Caco-2 (cell line): ENCODE results near the gene TMEM184B. TPM values are rescaled to one million over a fixed set of nuclear protein-coding genes. Genes with fewer than 3 reads are reported as not detected.
A peak's percentile ranks its signal among the peaks of the same experiment; 100 is the strongest.

Experiments
- BruUV-seq: library from RNA; stranded (reverse); fragments of 400-500 nt; replicated peaks from 2 replicates; lab custom pipeline; 2021; lab: Mats Ljungman, UMichigan
- CTCF ChIA-PET: fragments of 300-600 bp; sonication (Branson Sonifier 250); formaldehyde crosslinking; loops from one replicate; lab custom pipeline; 2022; ENCODE audit warnings: antibody characterized with exemption; lab: Charles Lee
- POLR2A ChIA-PET: fragments of 300-600 bp; sonication (Branson Sonifier 250); formaldehyde crosslinking; loops from one replicate; lab custom pipeline; 2022; ENCODE audit warnings: antibody characterized with exemption; lab: Charles Lee
- DNase-seq, 2 experiments: peaks; one replicate each; pipeline versions ENCODE4 v3.0.0 to v3.0.0-alpha.2; 2020 to 2022
- H3K27me3 ChIP-seq: replicated peaks from 2 replicates; pipeline ENCODE4 v1.6.0; 2011; ENCODE audit warnings: low read length; ENCODE audit not compliant: control insufficient read depth, insufficient read depth
- H3K36me3 ChIP-seq: 2 replicates; pipeline ENCODE4 v1.5.1; 2011; ENCODE audit warnings: low read length; ENCODE audit not compliant: control insufficient read depth, insufficient read depth
- H3K4me1 ChIP-seq: fragments of 250-450 bp; sonication (Bioruptor Pico); 2 replicates; pipeline ENCODE4 v1.5.1; 2020; ENCODE audit warnings: mild to moderate bottlenecking
- H3K4me3 ChIP-seq: 2 replicates; pipeline ENCODE4 v1.5.1; 2011; ENCODE audit warnings: low read depth, mild to moderate bottlenecking, control low read depth, low read length
- H3K9me3 ChIP-seq: fragments of 250-450 bp; sonication (Bioruptor Pico); 2 replicates; pipeline ENCODE4 v1.5.1; 2020; ENCODE audit warnings: mild to moderate bottlenecking, moderate library complexity
- H3K27ac Mint-ChIP-seq: one replicate; pipeline ENCODE4 v1.8.0; 2022; ENCODE audit warnings: mixed read lengths; ENCODE audit not compliant: unreplicated experiment
- H3K27me3 Mint-ChIP-seq: one replicate; pipeline ENCODE4 v1.8.0; 2022; ENCODE audit warnings: mixed read lengths; ENCODE audit not compliant: insufficient read depth, unreplicated experiment
- H3K36me3 Mint-ChIP-seq: one replicate; pipeline ENCODE4 v1.8.0; 2022; ENCODE audit warnings: mild to moderate bottlenecking, mixed read lengths; ENCODE audit not compliant: insufficient read depth, unreplicated experiment
- H3K4me1 Mint-ChIP-seq: one replicate; pipeline ENCODE4 v1.8.0; 2022; ENCODE audit warnings: low read depth, mixed read lengths; ENCODE audit not compliant: unreplicated experiment
- H3K4me3 Mint-ChIP-seq: one replicate; pipeline ENCODE4 v1.8.0; 2022; ENCODE audit warnings: mild to moderate bottlenecking, moderate library complexity, mixed read lengths; ENCODE audit not compliant: unreplicated experiment
- H3K9me3 Mint-ChIP-seq: one replicate; pipeline ENCODE4 v1.8.0; 2022; ENCODE audit warnings: mixed read lengths; ENCODE audit not compliant: unreplicated experiment
- CTCF ChIP-seq, 2 experiments: fragments of 200-600 bp in 1 of 2; IDR thresholded peaks; 1 replicate in 1 of 2; 2 replicates in 1 of 2; pipeline versions ENCODE4 v1.5.1 to v1.8.0; 2011 to 2022; ENCODE audit warnings: antibody characterized with exemption in 1 of 2, control low read depth in 1 of 2, inconsistent platforms in 1 of 2, low read depth in 1 of 2, low read length in 1 of 2, mild to moderate bottlenecking in 1 of 2, moderate library complexity in 1 of 2; ENCODE audit not compliant: insufficient read depth in 1 of 2, severe bottlenecking in 1 of 2, unreplicated experiment in 1 of 2
- intact Hi-C: fragments of 100-400 bp; cut with micrococcal nuclease; formaldehyde crosslinking; loops from one replicate; pipeline ENCODE4 v1.10.0; 2022; ENCODE audit not compliant: unreplicated experiment
- total RNA-seq: library from RNA; stranded (reverse); gene quantifications from 2 replicates; pipeline ENCODE4 v1.2.3, GENCODE V29; 2022

The TMEM184B gene
- total RNA-seq, 1 experiment from 2014 or later: 53.3 TPM

GRCh38 chr22:38289583-38290082, 16.8 kb upstream of the TMEM184B start:
- no peaks in the 10 kb centered on the region for H3K27me3 Mint-ChIP-seq
- no peaks in the 10 kb centered on the region for H3K9me3 Mint-ChIP-seq
- intact Hi-C loops: no loop called here
- Histone ChIP-seq H3K36me3 (peaks cover 2% of the 10 kb centered on the region), H3K27me3 (no peaks in the 10 kb centered on the region), H3K4me1 (peaks cover 9% of the 10 kb centered on the region), H3K9me3 (no peaks in the 10 kb centered on the region), H3K4me3 (no peak overlapping the region)
- peaks cover 11% of the 10 kb centered on the region for H3K4me1 Mint-ChIP-seq
- POLR2A ChIA-PET: no interaction called here
- TF ChIP-seq CTCF (IDR thresholded peaks at IDR 0.05; ENCODE audit: insufficient read depth in 1 of 2, low read depth in 1 of 2, low read length in 1 of 2, severe bottlenecking in 1 of 2, unreplicated experiment in 1 of 2): no peak
- DNase-seq: peak in 1 of 2 experiments; percentile 24
- CTCF ChIA-PET: interaction anchor here (0.6 kb wide), 1 partner anchor 31 kb away, joined by 3 read pairs; no protein-coding TSS in a partner anchor
- no TSS peak for BruUV-seq
- no peak overlapping the region for H3K4me3 Mint-ChIP-seq
- peaks cover 54% of the 10 kb centered on the region for H3K36me3 Mint-ChIP-seq
- H3K27ac Mint-ChIP-seq: no peak overlapping the region

DNA sequence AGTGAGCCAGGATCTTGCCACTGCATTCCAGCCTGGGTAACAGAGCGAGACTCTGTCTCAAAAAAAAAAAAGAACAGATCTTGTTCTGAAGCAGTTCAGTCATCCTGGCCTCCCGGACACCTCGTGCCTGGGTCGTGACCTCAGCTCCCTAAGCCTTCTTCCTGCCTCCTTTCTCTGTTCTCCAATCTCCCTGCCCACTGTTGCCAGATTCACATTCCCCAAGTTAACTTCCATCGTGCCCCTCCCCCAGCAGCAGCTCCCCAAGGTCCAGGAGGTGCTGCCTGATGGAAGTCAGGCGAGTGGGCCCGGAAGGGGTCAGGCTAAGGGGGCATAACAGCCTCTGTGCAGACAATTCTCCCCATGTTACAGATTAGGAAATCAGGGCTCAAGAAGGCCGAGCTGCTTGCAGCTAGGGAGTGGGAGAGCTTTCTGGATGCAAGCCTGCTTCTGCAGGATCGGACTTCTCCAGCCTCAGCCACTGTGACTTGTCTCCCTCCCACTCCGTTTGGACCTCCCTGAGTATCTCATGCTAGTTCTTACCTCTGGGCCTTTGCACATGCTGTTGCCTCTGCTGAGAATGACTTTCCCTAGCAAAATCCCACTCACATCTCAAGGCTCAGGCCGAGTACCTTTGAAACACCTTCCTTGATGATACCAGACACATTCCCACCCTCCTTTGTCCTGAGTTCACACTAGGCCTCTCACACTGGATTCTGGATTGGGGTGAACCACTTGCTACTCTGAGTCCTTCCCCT, 14.3 kb upstream of the TMEM184B start:
- no peak for TF ChIP-seq CTCF (IDR thresholded peaks at IDR 0.05; ENCODE audit: insufficient read depth in 1 of 2, low read depth in 1 of 2, low read length in 1 of 2, severe bottlenecking in 1 of 2, unreplicated experiment in 1 of 2)
- Histone ChIP-seq H3K4me1 (peaks cover 32% of the 10 kb centered on the region), H3K4me3 (no peak overlapping the region), H3K9me3 (no peaks in the 10 kb centered on the region), H3K36me3 (peaks cover 2% of the 10 kb centered on the region), H3K27me3 (no peaks in the 10 kb centered on the region)
- no peak for DNase-seq
- H3K27ac Mint-ChIP-seq: no peak overlapping the region
- H3K4me3 Mint-ChIP-seq: no peak overlapping the region
- BruUV-seq: no TSS peak
- H3K9me3 Mint-ChIP-seq: no peaks in the 10 kb centered on the region
- peaks cover 46% of the 10 kb centered on the region for H3K36me3 Mint-ChIP-seq
- ChIA-PET POLR2A (no interaction called here), CTCF (no interaction called here)
- intact Hi-C loops: no loop called here
- H3K4me1 Mint-ChIP-seq: peaks cover 21% of the 10 kb centered on the region
- H3K27me3 Mint-ChIP-seq: no peaks in the 10 kb centered on the region

- no TSS peak for BruUV-seq
- H3K36me3 ChIP-seq: peaks cover 2% of the 10 kb centered on the region
- Mint-ChIP-seq H3K9me3 (no peaks in the 10 kb centered on the region), H3K36me3 (peaks cover 37% of the 10 kb centered on the region), H3K4me1 (peaks cover 22% of the 10 kb centered on the region), H3K27ac (peak overlapping the region; percentile 88), H3K27me3 (no peaks in the 10 kb centered on the region), H3K4me3 (peak overlapping the region; percentile 35)
- POLR2A ChIA-PET: interaction anchor here (0.6 kb wide), 1 partner anchor 17 kb away, joined by 3 read pairs; no protein-coding TSS in a partner anchor
- peaks cover 37% of the 10 kb centered on the region for H3K4me1 ChIP-seq
- DNase-seq: no peak
- CTCF ChIA-PET: no interaction called here
- TF ChIP-seq CTCF (IDR thresholded peaks at IDR 0.05; ENCODE audit: insufficient read depth in 1 of 2, low read depth in 1 of 2, low read length in 1 of 2, severe bottlenecking in 1 of 2, unreplicated experiment in 1 of 2): no peak
- H3K9me3 ChIP-seq: no peaks in the 10 kb centered on the region
- H3K27me3 ChIP-seq: no peaks in the 10 kb centered on the region
- intact Hi-C loops: no loop called here
- H3K4me3 ChIP-seq: no peak overlapping the region
Observed at GRCh38 chr22:38285018-38285417, 12.2 kb upstream of the TMEM184B start.
